ENCODE data around the gene PAPPA. TPM values are rescaled to one million over a fixed set of nuclear protein-coding genes. Genes with fewer than 3 reads are reported as not detected.
A peak's percentile ranks its signal among the peaks of the same experiment; 100 is the strongest.

Gene PAPPA
- total RNA-seq, 1 donor from 2014 or later, result 2.9 TPM

GRCh38 chr9:116236979-116237378, 83.4 kb downstream of the PAPPA start:
- ATAC-seq (no peak), DNase-seq (no peak)
- no peaks in the 10 kb centered on the region for H3K36me3 ChIP-seq
- TF ChIP-seq, protein P1, sequence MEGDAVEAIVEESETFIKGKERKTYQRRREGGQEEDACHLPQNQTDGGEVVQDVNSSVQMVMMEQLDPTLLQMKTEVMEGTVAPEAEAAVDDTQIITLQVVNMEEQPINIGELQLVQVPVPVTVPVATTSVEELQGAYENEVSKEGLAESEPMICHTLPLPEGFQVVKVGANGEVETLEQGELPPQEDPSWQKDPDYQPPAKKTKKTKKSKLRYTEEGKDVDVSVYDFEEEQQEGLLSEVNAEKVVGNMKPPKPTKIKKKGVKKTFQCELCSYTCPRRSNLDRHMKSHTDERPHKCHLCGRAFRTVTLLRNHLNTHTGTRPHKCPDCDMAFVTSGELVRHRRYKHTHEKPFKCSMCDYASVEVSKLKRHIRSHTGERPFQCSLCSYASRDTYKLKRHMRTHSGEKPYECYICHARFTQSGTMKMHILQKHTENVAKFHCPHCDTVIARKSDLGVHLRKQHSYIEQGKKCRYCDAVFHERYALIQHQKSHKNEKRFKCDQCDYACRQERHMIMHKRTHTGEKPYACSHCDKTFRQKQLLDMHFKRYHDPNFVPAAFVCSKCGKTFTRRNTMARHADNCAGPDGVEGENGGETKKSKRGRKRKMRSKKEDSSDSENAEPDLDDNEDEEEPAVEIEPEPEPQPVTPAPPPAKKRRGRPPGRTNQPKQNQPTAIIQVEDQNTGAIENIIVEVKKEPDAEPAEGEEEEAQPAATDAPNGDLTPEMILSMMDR (IDR thresholded peaks at IDR 0.05), result no peak
- no peaks in the 10 kb centered on the region for H3K27me3 ChIP-seq
- H3K9me3 ChIP-seq, result no peaks in the 10 kb centered on the region
- intact Hi-C loops (cut with DNase I), result no loop called here
- no peak overlapping the region for H3K4me3 ChIP-seq
- H3K4me1 ChIP-seq, result peaks cover 3% of the 10 kb centered on the region
- H3K27ac ChIP-seq, result no peak overlapping the region

DNA sequence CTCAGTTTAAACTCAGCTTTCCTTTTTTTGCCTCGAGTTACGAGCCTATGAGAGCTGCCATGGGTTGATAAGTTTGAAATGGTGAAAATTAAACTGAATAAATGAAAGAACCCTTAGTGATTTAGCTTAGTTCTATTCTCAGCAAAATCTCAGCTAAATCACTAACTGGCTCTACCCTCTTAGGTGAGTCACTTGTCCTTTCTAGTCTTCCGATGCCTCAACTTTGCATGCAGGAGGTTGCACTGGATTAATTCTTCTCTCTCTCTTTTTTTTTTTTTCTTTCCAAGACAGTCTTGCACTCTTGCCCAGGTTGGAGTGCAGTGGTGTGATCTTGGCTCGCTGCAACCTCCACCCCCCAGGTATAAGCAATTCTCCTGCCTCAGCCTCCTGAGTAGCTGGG, 83.9 kb downstream of the PAPPA start:
- Histone ChIP-seq H3K9me3 (no peaks in the 10 kb centered on the region), H3K4me1 (peaks cover 3% of the 10 kb centered on the region), H3K4me3 (no peak overlapping the region), H3K27me3 (no peaks in the 10 kb centered on the region), H3K36me3 (no peaks in the 10 kb centered on the region), H3K27ac (no peak overlapping the region)
- no peak for ATAC-seq
- DNase-seq, result no peak
- intact Hi-C loops (cut with DNase I), result no loop called here
- TF ChIP-seq, protein P1 (IDR thresholded peaks at IDR 0.05), result no peak

DNA sequence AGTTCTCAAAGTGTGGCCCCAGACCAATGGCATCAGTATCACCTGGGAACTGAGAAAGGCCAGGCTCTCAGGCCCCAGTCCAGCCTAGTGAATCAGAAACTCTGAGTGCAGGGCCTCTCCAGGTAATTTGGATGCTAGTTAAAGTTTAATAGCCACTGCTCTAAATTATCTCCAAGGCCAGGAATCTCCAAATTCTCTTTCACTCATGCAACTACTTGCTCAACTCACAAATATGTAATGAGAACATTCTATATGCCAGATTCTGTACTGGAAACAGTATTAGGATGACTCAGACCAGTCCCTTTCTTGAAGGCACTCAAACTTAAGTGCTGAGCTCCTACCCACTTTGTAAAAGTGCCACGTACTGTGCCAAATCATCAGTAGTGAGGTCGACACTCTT, 84.6 kb downstream of the PAPPA start:
- Histone ChIP-seq H3K4me1 (peaks cover 3% of the 10 kb centered on the region), H3K4me3 (no peak overlapping the region), H3K27me3 (no peaks in the 10 kb centered on the region), H3K27ac (no peak overlapping the region), H3K9me3 (no peaks in the 10 kb centered on the region), H3K36me3 (no peaks in the 10 kb centered on the region)
- intact Hi-C loops (cut with DNase I), result no loop called here
- DNase-seq (no peak), ATAC-seq (peak; percentile 85)
- TF ChIP-seq, protein P1 (IDR thresholded peaks at IDR 0.05), result no peak

DNA sequence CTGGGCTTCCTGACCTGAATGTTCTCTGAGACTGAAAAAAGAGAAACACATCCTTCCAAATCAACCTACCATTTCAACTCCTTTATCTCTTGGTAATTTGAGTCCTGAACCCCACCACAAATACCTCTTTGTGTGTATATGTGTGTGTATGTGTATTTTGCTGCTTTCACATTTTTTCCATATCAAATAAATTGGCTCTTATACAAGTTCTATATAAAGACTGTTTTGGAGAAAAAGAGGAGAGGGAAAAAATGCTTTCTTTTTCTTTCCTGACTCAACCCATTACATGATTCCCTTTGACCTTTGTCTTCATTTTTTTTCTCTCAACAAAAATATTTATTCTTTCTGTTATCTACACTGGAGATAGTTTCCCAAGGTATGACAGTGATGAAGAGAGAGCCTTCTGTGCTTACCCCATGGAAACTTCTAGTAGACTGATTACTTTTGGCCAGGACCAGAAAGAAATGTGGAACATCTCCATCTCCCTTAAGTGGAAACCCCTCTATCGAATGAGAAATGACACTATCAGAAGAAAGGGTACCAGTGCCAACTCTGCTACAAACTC, 85.3 kb downstream of the PAPPA start:
- Histone ChIP-seq H3K27me3 (no peaks in the 10 kb centered on the region), H3K9me3 (no peaks in the 10 kb centered on the region), H3K4me3 (no peak overlapping the region), H3K4me1 (peaks cover 3% of the 10 kb centered on the region), H3K27ac (no peak overlapping the region), H3K36me3 (no peaks in the 10 kb centered on the region)
- TF ChIP-seq, protein P1 (IDR thresholded peaks at IDR 0.05), result no peak
- intact Hi-C loops (cut with DNase I), result no loop called here
- ATAC-seq (no peak), DNase-seq (no peak)

DNA sequence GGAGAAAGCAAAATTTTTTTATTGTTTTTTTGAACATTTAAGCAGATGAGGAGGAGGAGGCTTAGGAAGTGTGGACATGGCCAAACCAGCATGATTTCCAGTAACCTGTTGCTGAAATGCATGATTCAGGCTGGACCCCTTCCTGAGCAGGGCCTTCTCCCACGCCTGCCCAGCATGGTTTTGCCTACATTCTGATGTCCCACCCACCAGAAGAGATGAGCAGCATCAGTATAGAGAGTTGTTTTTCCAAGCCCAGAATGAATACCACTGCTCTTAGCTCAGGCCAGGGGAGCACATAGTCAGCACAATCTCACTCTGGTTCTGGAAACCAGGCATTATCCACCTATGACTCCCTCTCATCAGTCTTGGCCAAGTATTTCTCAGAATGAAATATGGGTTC, 90.1 kb downstream of the PAPPA start:
- H3K4me3 ChIP-seq, result no peak overlapping the region
- no peaks in the 10 kb centered on the region for H3K27me3 ChIP-seq
- no peaks in the 10 kb centered on the region for H3K4me1 ChIP-seq
- TF ChIP-seq, protein P1 (IDR thresholded peaks at IDR 0.05), result no peak
- DNase-seq (no peak), ATAC-seq (no peak)
- intact Hi-C loops (cut with DNase I), result no loop called here
- no peaks in the 10 kb centered on the region for H3K9me3 ChIP-seq
- no peaks in the 10 kb centered on the region for H3K36me3 ChIP-seq
- H3K27ac ChIP-seq, result no peak overlapping the region

DNA sequence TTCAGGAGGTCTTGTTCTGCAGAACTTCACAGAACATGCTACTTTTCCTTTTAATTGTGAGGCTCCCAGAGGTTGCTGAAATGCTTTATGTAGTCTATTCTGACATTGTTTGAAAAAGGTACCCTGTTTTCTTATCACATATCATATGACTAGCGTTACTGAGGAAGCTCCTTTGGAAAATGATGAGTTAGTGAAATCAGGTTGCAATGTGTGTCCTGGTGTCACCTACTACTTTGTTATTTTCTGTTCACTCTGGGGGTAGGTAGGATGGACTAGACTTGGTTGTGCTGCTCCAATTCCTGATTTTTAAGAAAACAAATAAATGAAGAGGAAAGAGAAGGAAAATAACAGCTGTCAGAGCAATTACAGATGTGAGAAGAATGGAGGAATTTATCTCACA, 93.7 kb downstream of the PAPPA start:
- Histone ChIP-seq H3K4me1 (no peaks in the 10 kb centered on the region), H3K36me3 (no peaks in the 10 kb centered on the region), H3K27me3 (no peaks in the 10 kb centered on the region), H3K9me3 (no peaks in the 10 kb centered on the region), H3K27ac (no peak overlapping the region), H3K4me3 (no peak overlapping the region)
- no peak for DNase-seq
- intact Hi-C loops (cut with DNase I), result no loop called here
- no peak for ATAC-seq
- TF ChIP-seq, protein P1 (IDR thresholded peaks at IDR 0.05), result no peak

All from upper lobe of right lung (tissue), 1 donor.